HG03108 (cell line): ENCODE results near the gene FBXO24.
A peak's percentile ranks its signal among the peaks of the same experiment; 100 is the strongest.

Experiments
- ATAC-seq: cut with Tn5 transposase; IDR thresholded peaks from one replicate; pipeline ENCODE4 v1.9.1; 2021; ENCODE audit warnings: moderate library complexity; ENCODE audit not compliant: unreplicated experiment

Gene FBXO24

DNA sequence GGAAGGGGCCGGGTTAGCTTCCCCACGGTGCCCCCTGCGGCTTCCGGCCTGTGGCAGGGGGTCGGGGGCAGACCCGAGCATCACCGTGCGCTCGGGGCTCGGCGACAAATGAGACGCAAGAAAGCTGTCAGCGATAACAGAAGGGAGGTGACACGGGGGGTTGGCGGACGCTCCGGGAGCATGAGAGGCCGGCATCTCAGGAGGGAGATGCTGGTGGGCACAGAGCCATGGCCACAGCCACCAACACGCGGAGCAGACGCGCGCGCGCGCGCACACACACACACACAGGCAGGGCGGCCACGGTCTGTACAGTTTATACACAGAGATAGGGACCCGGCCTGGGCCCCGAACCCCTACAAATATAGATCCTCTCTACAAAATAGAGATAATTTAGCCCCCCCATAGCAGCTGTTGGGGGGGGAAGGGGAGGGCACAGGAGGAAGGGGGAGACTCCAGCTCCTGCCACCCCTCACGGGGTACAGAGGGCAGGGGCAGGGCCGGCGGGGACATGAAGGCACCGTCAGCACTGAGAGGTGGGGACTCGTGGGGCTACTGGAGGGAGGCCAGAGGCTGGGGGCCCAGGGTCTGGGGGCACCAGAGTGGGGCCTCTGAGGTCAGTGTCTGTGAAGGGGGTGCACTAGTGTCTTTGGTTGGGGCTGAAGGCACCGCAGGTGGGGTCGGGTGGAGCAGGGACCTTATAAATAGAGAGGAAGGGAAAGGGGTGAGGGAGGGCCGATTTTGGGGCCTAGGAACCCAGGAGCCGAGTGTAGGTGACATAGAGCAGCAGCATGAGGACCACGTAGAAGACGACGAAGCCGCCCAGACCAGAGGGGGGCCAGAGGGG, 11.5 kb upstream of the FBXO24 start:
- ATAC-seq: no peak

GRCh38 chr7:100575206-100575631, 10.9 kb upstream of the FBXO24 start:
- no peak for ATAC-seq

DNA sequence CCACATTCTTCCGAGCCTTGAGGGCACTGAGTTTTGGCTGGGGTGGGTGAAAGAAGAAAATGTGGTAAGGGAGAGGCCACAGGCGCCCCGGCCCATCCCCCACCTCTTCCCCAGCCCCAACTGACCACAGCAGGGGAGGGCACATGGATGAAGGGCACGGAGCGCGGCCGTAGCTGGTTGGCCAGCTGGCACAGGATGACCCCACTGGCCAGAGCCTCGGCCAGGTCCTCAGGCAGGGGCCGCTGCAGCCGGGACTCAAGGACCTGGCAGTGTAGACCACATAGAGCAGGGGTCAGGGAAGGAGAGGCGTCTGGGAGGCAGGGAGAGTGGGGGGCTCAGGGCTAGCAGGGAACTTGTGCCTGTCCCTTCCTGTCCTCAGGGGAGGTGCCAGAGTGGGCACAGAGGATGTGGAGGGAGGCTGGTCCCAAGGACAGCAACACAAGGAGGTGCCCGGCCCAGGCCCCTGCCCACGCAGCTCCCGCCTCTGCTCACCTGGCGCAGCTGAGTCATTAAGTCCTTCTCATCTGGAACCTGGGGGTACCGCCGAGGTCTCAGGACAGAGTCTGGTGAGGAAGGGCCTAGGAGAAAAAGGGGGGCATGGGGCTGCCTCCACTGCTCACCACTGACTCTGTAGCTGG, 10.3 kb upstream of the FBXO24 start:
- no peak for ATAC-seq

DNA sequence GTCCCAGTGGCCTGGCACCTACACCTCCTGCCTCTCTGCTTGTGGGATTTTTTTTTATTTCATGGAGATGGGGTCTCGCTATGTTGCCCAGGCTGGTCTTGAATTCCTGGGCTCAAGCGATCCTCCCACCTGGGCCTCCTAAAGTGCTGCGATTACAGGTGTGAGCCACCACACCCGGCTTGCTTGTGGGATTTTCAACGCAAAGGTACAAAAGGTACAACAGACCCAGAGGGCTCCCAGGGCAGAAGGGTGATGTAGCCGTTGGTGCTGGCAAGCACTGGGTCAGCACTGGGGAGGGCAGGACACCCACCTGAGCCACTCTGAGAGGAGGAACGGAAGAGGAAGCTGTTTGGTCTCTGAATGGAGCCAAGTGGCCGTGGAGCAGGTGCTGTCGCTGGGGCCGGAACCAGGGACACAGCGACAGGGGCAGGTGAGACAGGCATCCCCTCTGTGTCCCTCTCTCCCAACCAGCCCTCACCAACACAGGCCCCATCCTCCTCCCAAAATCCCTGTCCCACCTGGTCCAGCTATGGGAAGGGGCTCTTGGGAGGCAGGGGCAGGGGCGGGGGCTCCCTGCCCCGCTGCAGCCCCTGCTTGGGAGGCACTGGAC, 9.6 kb upstream of the FBXO24 start:
- no peak for ATAC-seq

DNA sequence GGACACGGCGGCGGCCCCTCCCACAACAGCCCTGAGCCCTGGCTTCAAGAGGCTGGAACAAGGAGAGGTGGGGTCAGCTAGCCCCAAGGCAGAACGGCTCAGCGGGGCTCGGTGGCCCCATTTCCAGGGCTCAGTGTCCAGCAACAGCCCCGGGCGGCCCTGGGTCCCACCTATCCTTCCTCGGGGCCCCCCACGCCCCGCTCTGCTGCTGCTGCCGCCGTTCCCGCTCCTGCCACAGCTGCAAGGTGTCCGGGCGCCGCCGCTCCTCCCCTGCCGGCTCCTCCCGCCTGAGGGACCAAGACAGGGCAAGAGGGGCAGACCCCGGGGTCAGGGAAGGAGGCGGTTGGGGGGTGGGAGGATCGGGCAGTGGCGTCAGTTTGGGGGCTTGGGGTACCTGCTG, 9.0 kb upstream of the FBXO24 start:
- no peak for ATAC-seq

- no peak for ATAC-seq
These were observed 8.6 kb upstream of the FBXO24 start for GRCh38 chr7:100577507-100577906.

GRCh38 chr7:100578246-100579183, 7.6 kb upstream of the FBXO24 start:
- ATAC-seq: no peak

- no peak for ATAC-seq
These were observed 5.5 kb upstream of the FBXO24 start for GRCh38 chr7:100580466-100581283.

GRCh38 chr7:100582041-100582579, 4.0 kb upstream of the FBXO24 start:
- ATAC-seq: no peak

GRCh38 chr7:100582650-100583049, 3.5 kb upstream of the FBXO24 start:
- no peak for ATAC-seq

DNA sequence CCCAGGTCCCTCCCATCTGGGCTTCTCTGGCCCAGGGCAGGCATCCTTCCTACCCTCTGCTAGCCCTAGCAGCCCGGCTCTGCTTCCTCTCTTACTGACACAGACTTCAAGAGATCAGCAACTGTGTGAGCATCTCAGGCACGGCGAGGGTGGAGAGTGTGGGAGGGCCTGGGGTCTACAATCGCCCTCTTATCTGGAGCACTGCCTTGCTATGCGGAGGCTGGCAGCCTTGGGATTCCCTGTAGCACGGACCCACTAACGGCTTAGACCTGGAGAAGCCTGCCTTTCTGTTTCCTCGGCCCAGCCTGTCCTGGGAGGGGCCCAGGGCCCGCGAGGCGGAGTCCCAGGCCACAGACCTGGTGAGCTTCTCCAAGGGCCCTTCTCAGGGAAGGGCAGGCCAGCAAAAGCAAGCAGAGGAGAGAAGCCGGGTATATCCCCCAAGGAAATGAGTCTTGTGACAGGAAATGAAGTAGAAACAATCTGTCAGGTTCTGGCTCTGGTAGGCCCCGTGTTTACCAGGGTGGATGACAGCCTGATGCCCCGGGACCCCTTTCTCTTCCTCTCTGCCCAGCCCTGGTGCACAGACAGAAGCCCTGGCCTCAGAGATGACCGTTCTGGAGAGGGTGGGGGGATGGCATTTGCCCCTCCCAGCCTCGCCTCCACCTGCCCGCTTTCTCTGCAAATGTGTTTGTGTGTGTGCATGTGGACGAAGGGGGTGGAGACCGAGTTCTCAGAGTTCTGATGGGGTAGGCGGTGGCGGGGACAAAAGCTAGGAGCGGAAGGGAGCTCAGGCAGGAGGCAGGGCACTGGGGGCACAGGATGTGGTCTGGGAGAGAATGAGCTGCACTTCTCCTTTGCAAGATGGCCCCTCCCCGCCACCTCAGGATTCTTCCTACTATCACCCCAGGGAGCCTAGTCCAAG, 2.7 kb upstream of the FBXO24 start:
- ATAC-seq: no peak

DNA sequence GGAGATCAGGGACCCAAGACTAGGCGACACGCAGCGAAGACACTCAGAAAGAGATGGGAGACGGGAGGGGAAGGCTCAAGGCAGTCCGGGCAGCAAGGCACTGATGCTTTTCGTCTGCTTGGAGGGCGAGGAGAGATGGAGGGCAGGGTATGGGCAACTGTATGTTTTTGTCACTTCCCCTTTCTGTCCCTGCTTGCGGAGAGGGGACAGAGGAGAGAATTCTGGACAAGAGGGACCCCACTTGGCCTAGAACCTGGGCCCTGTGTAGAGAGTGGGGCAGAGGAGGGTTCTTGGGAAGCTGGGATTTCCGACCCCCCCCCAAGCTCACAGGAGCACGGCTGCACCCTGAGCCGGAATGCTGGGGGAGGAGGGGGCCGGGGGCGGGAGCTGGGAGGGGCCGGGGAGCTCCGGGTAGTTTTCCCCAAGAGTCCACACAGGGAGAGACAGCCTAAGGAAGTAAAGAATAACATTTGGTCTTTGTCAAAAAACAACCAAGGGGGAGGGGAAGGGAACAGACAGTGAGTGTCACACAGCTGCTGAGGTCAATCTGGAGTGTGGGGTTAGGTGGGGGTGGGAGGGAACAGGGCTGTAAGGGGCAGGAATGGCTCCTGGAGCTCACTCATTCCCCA, 2.0 kb upstream of the FBXO24 start:
- no peak for ATAC-seq

- ATAC-seq: no peak
These were observed 1.2 kb upstream of the FBXO24 start for GRCh38 chr7:100584683-100585510.

GRCh38 chr7:100585511-100586265, 440 bp upstream of the FBXO24 start, which contains the start of gene LRCH4:
TSS of gene LRCH4 (minus strand) at chr7:100586129. CDS start at chr7:100586100, 29 bp downstream.
- ATAC-seq: peak; percentile 21

DNA sequence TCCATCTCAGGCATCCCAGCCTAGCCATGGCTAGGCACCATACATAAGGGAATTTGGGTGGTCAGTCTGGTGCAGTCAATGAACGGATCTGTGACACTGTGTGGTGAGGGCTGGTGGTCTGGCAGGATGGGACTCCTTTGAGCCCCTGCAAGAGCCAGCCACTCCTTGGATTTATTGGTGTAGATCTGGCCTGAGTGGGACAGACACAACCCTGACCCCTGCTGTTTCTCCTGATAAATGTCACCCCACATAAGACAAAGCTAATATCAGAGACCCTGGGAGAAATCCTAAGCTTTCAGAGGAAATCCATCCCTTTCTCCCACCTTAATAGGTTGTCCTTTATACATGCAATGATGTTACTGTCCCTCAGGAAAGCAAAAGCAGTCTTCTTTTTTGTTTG, 2.3 kb downstream of the FBXO24 start:
- ATAC-seq: no peak

- ATAC-seq: no peak
These were observed 3.3 kb downstream of the FBXO24 start for GRCh38 chr7:100589341-100589947.
